Stimulated activated CD4-positive, alpha-beta T cell treated with anti-CD3 and anti-CD28 coated beads, Interleukin-12 subunit alpha, Interleukin-12 subunit beta, amount 100 ng/mL, for 24 hours (primary cell): ENCODE results near the gene SRF.

Experiments
- DNase-seq, 2 experiments: peaks; one replicate each; pipeline ENCODE4 v3.0.0-alpha.2; 2020; ENCODE audit warnings: low read depth in 2 of 2

SRF gene

GRCh38 chr6:43147691-43148477, 23.2 kb upstream of the SRF start:
- no peak for DNase-seq

- no peak for DNase-seq
Observed at GRCh38 chr6:43149265-43149664, 21.8 kb upstream of the SRF start.

- DNase-seq, result no peak
Observed at GRCh38 chr6:43150051-43150751, 20.9 kb upstream of the SRF start.

GRCh38 chr6:43159599-43159998, 11.5 kb upstream of the SRF start:
- DNase-seq, result no peak

- no peak for DNase-seq
Observed at GRCh38 chr6:43163899-43164298, 7.2 kb upstream of the SRF start.

- DNase-seq, result no peak
Observed at GRCh38 chr6:43170417-43170930, 595 bp upstream of the SRF start.

- DNase-seq, result peak in 1 of 2 experiments; percentile 19
Observed at GRCh38 chr6:43171707-43172103, 636 bp downstream of the SRF start.

- peak; percentile 23 to 46 for DNase-seq
Observed at GRCh38 chr6:43172104-43173007, 1.3 kb downstream of the SRF start.

GRCh38 chr6:43173591-43174262, 2.7 kb downstream of the SRF start:
- no peak for DNase-seq

- peak; percentile 85 to 93 for DNase-seq
Observed at GRCh38 chr6:43174263-43175112, 3.4 kb downstream of the SRF start.

- no peak for DNase-seq
Observed at GRCh38 chr6:43175676-43176422, 4.8 kb downstream of the SRF start.

GRCh38 chr6:43176423-43176786, 5.3 kb downstream of the SRF start:
- no peak for DNase-seq

- no peak for DNase-seq
Observed at GRCh38 chr6:43178150-43178549, 7.1 kb downstream of the SRF start.

- no peak for DNase-seq
Observed at GRCh38 chr6:43178951-43179830, 8.1 kb downstream of the SRF start.

GRCh38 chr6:43180058-43180457, 9.0 kb downstream of the SRF start:
- no peak for DNase-seq

GRCh38 chr6:43180985-43181384, 9.9 kb downstream of the SRF start:
- no peak for DNase-seq

- DNase-seq, result no peak
Observed at GRCh38 chr6:43181621-43181941, 10.5 kb downstream of the SRF start.

- peak; percentile 64 to 77 for DNase-seq
Observed at GRCh38 chr6:43181942-43182860, 11.1 kb downstream of the SRF start, which contains the start of gene CUL9. CUL9 (plus strand) TSS chr6:43182196; CDS start chr6:43184311, 2,115 bp downstream.
